ENCODE measurements around the gene PCNX2.
"Not testable (repeated sequence)": the region's sequence is repeated elsewhere in the genome, so short reads cannot be mapped to it uniquely, and the experiment has no call there.

DNA sequence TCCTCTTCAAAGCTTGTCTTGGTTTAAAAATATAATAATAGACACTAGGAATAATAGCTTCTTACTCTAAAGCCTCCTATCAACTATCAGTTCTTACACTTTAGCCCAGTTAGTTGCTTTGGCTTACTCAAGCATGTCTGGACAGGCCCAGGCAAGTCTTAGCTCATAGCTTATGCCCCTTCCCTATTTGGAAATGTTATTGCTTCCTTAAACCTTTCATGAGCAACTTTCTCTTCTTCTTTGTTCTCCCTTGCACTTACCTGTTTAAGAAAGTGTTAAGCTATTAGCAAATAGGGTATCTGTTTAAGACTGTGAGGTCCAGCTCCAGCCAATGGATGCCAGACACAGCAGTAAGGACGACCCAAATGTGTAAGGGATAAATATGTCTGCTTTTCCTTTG, 115.9 kb downstream of the PCNX2 start:
- not testable (repeated sequence) for TF ChIP-seq CTCF, EP300 (IDR thresholded peaks at IDR 0.05)
